ENCODE measurements around the gene NMRK2.

GRCh38 chr19:3923912-3924311 is 9.0 kb upstream of the NMRK2 start:
- TF ChIP-seq RCOR1 (IDR thresholded peaks at IDR 0.05; ENCODE audit: low read depth, low read length), result no peak
- TF ChIP-seq CEBPB (IDR thresholded peaks at IDR 0.05), result no peak
- no peak for TF ChIP-seq CTCF (IDR thresholded peaks at IDR 0.05)
- no peak for TF ChIP-seq RAD21 (conservative IDR thresholded peaks at IDR 0.05 in 1 of 2, IDR thresholded peaks at IDR 0.05 in 1 of 2)
- no peak for TF ChIP-seq POLR2A (IDR thresholded peaks at IDR 0.05; ENCODE audit: low read length)
- TF ChIP-seq RNF2 (IDR thresholded peaks at IDR 0.05; ENCODE audit: borderline replicate concordance, low read depth), result no peak
- TF ChIP-seq CHD4 (IDR thresholded peaks at IDR 0.05; ENCODE audit: borderline replicate concordance), result no peak
- no peak for TF ChIP-seq MAZ (IDR thresholded peaks at IDR 0.05; ENCODE audit: borderline replicate concordance, low read depth, low read length)
- no peak for TF ChIP-seq EP300 (IDR thresholded peaks at IDR 0.05)
- no peak for TF ChIP-seq REST (IDR thresholded peaks at IDR 0.05)
- TF ChIP-seq JUN (IDR thresholded peaks at IDR 0.05), result no peak
- TF ChIP-seq HES2 (IDR thresholded peaks at IDR 0.05), result no peak
- no peak for TF ChIP-seq USF2 (IDR thresholded peaks at IDR 0.05)
